ENCODE data around the gene DGCR8. TPM values are rescaled to one million over a fixed set of nuclear protein-coding genes. Genes with fewer than 3 reads are reported as not detected.

Gene DGCR8
- total and polyA plus RNA-seq, 2 of the 4 experiments (the other 2 are of a cell fraction) = 16.7 to 25.3 TPM

DNA sequence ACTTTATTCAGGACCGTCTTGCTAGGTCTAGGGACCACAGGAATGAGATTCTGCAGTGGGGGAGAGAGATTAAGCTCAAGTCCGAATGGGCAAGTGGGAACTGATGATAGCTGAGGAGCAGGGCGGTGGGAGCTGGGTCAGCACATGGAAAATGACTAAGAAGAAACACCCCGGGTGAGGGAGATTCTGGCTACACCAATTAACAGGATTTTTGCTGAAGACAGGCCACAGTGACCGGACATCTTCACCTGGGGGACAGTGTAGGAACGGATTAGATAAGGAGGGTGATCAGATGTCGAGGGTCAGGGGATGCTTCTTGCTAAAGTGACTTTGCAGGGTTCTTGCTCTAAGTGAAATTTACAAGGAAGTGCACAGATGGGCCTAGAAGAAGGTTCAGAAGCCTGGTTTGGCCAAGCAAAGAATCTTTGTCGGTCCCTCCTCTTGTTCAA, 8.5 kb upstream of the DGCR8 start:
- H3K4ac ChIP-seq (ENCODE audit: low read depth, low read length) = no peak overlapping the region
- no peak overlapping the region for H4K91ac ChIP-seq (ENCODE audit: insufficient read depth, low read depth, low read length)
- no peak overlapping the region for H4K5ac ChIP-seq (ENCODE audit: low read depth, low read length)
- H2BK120ac ChIP-seq (ENCODE audit: low read depth, low read length) = no peak overlapping the region
- in situ Hi-C loops (cut with MboI; ENCODE audit: low sequenced_read_pairs) = no loop called here
- no peak overlapping the region for H3K4me2 ChIP-seq (ENCODE audit: low read depth, low read length)
- POLR2A ChIA-PET (ENCODE audit: unreplicated experiment) = no interaction called here
- no TSS peak for BruUV-seq (replicated peaks)
- no peak overlapping the region for H4K8ac ChIP-seq (ENCODE audit: low read depth in 2 of 2, low read length in 2 of 2)
- no peak overlapping the region for H2AK5ac ChIP-seq (ENCODE audit: low read depth, low read length)
- H3K18ac ChIP-seq (ENCODE audit: low read depth, low read length) = no peak overlapping the region
- H2AFZ ChIP-seq (replicated peaks; ENCODE audit: low read length, poor library complexity) = no peak overlapping the region
- no peaks in the 10 kb centered on the region for H4K20me1 ChIP-seq (ENCODE audit: insufficient read depth, low read length)
- H3K4me3 ChIP-seq (ENCODE audit: insufficient read depth, low read depth, low read length) = no peak overlapping the region
- no peaks in the 10 kb centered on the region for H3K36me3 ChIP-seq (ENCODE audit: control insufficient read depth, insufficient read depth, low read length)
- H3K27ac ChIP-seq (ENCODE audit: insufficient read depth, low read length) = no peak overlapping the region
- no peaks in the 10 kb centered on the region for H3K79me1 ChIP-seq (ENCODE audit: low read depth in 1 of 2, low read length in 2 of 2)
- dilution Hi-C loops (cut with HindIII; ENCODE audit: low sequenced_read_pairs, unreplicated experiment) = no loop called here
- no peak for DNase-seq
- H3K9me3 ChIP-seq (ENCODE audit: control insufficient read depth, insufficient read depth, low read length) = no peaks in the 10 kb centered on the region
- H2BK20ac ChIP-seq (ENCODE audit: low read depth, low read length) = no peak overlapping the region
- H2BK15ac ChIP-seq (ENCODE audit: low read depth, low read length) = no peak overlapping the region
- peaks cover 3% of the 10 kb centered on the region for H3K9me1 ChIP-seq (ENCODE audit: insufficient read depth, low read length)
- intact Hi-C loops (cut with micrococcal nuclease) = no loop called here
- H3K23ac ChIP-seq (ENCODE audit: low read depth, low read length) = no peak overlapping the region
- H3K4me1 ChIP-seq (ENCODE audit: control insufficient read depth, insufficient read depth, low read length) = no peaks in the 10 kb centered on the region
- no peak overlapping the region for H3K56ac ChIP-seq (ENCODE audit: extremely low read depth, insufficient read depth, low read length)
- CTCF ChIA-PET = interaction anchor here (0.6 kb wide), 1 partner anchor 644 kb away, joined by 3 read pairs; no protein-coding TSS in a partner anchor
- H2AK9ac ChIP-seq (replicated peaks; ENCODE audit: low read depth, low read length, poor library complexity) = peak overlapping the region; percentile 58
- ATAC-seq (ENCODE audit: low read depth) = no peak
- no peak overlapping the region for H2BK5ac ChIP-seq (ENCODE audit: low read depth, low read length, poor library complexity, severe bottlenecking)
- H3K14ac ChIP-seq (replicated peaks; ENCODE audit: low read depth, low read length) = no peak overlapping the region
- H3K27me3 ChIP-seq (ENCODE audit: control insufficient read depth, insufficient read depth, low read length) = no peaks in the 10 kb centered on the region
- no peak overlapping the region for H3K9ac ChIP-seq (ENCODE audit: low read depth, low read length)
- WGBS, 2 experiments (ENCODE audit: extremely low coverage in 2 of 2, insufficient read length in 1 of 2) = 93% methylated on average over 2 of the region's 8 CpGs; no CpG with 5 or more reads in 1 of the 2 experiments
- TF ChIP-seq, protein P1, sequence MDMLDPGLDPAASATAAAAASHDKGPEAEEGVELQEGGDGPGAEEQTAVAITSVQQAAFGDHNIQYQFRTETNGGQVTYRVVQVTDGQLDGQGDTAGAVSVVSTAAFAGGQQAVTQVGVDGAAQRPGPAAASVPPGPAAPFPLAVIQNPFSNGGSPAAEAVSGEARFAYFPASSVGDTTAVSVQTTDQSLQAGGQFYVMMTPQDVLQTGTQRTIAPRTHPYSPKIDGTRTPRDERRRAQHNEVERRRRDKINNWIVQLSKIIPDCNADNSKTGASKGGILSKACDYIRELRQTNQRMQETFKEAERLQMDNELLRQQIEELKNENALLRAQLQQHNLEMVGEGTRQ (IDR thresholded peaks at IDR 0.05; ENCODE audit: low read depth, low read length) = no peak
- TF ChIP-seq, protein P2, sequence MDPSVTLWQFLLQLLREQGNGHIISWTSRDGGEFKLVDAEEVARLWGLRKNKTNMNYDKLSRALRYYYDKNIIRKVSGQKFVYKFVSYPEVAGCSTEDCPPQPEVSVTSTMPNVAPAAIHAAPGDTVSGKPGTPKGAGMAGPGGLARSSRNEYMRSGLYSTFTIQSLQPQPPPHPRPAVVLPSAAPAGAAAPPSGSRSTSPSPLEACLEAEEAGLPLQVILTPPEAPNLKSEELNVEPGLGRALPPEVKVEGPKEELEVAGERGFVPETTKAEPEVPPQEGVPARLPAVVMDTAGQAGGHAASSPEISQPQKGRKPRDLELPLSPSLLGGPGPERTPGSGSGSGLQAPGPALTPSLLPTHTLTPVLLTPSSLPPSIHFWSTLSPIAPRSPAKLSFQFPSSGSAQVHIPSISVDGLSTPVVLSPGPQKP (IDR thresholded peaks at IDR 0.05; ENCODE audit: borderline replicate concordance, low read depth, low read length) = no peak
- TF ChIP-seq CEBPB (IDR thresholded peaks at IDR 0.05; ENCODE audit: low read depth, low read length) = no peak
- no peak for TF ChIP-seq RAD21 (IDR thresholded peaks at IDR 0.05; ENCODE audit: low read length)
- no peak for TF ChIP-seq RCOR1 (IDR thresholded peaks at IDR 0.05; ENCODE audit: insufficient replicate concordance, low read length)
- no peak for TF ChIP-seq CHD1 (IDR thresholded peaks at IDR 0.05; ENCODE audit: low read depth, low read length)
- no peak for TF ChIP-seq MAFK (IDR thresholded peaks at IDR 0.05; ENCODE audit: low read depth, low read length)
- no peak for TF ChIP-seq NFE2L2 (IDR thresholded peaks at IDR 0.05; ENCODE audit: low read depth, low read length)
- TF ChIP-seq MAZ (IDR thresholded peaks at IDR 0.05; ENCODE audit: borderline replicate concordance, low read depth, low read length) = no peak
- TF ChIP-seq RFX5 (IDR thresholded peaks at IDR 0.05; ENCODE audit: low read depth, low read length) = no peak
- TF ChIP-seq BHLHE40 (IDR thresholded peaks at IDR 0.05; ENCODE audit: low read depth, low read length) = no peak
- no peak for TF ChIP-seq POLR2A (IDR thresholded peaks at IDR 0.05; ENCODE audit: low read depth, low read length)
- no peak for TF ChIP-seq SMC3 (IDR thresholded peaks at IDR 0.05; ENCODE audit: low read depth, low read length)
- TF ChIP-seq, protein P3, sequence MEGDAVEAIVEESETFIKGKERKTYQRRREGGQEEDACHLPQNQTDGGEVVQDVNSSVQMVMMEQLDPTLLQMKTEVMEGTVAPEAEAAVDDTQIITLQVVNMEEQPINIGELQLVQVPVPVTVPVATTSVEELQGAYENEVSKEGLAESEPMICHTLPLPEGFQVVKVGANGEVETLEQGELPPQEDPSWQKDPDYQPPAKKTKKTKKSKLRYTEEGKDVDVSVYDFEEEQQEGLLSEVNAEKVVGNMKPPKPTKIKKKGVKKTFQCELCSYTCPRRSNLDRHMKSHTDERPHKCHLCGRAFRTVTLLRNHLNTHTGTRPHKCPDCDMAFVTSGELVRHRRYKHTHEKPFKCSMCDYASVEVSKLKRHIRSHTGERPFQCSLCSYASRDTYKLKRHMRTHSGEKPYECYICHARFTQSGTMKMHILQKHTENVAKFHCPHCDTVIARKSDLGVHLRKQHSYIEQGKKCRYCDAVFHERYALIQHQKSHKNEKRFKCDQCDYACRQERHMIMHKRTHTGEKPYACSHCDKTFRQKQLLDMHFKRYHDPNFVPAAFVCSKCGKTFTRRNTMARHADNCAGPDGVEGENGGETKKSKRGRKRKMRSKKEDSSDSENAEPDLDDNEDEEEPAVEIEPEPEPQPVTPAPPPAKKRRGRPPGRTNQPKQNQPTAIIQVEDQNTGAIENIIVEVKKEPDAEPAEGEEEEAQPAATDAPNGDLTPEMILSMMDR (conservative IDR thresholded peaks at IDR 0.05; ENCODE audit: low read depth, low read length) = no peak
- TF ChIP-seq MXI1 (IDR thresholded peaks at IDR 0.05; ENCODE audit: borderline replicate concordance, low read depth, low read length) = no peak
- TF ChIP-seq FOS (IDR thresholded peaks at IDR 0.05; ENCODE audit: low read depth, low read length) = no peak
